ENCODE data around the gene COX6B2. TPM values are rescaled to one million over a fixed set of nuclear protein-coding genes. Genes with fewer than 3 reads are reported as not detected.

Gene COX6B2
- polyA plus RNA-seq, 1 of the 3 experiments (the other 2 are of a cell fraction) = 0.74 TPM

GRCh38 chr19:55339105-55339888 is 15.2 kb downstream of the COX6B2 start, which contains the start of gene KMT5C:
KMT5C (plus strand) TSS chr19:55339876; CDS start chr19:55341937, 2,061 bp downstream.
- H3K9ac ChIP-seq = peak within 1 kb of the TSS; percentile 99
- peak within 1 kb of the TSS; percentile 90; the same call in 1 of the 2 replicates for H2AFZ ChIP-seq (ENCODE audit: low read depth)
- H3K36me3 ChIP-seq (replicated peaks in 1 of 2; ENCODE audit: control insufficient read depth in 1 of 2, insufficient read depth in 2 of 2, low read length in 1 of 2) = peaks cover 0 to 4% of the 10 kb centered on the region in 2 experiments
- H3K27me3 ChIP-seq (ENCODE audit: insufficient read depth) = no peaks in the 10 kb centered on the region
- H4K20me1 ChIP-seq (ENCODE audit: insufficient read depth) = no peaks in the 10 kb centered on the region
- H3K27ac ChIP-seq (ENCODE audit: low read depth in 2 of 2, low read length in 1 of 2) = peak within 1 kb of the TSS; percentile 97 to 98
- H3K4me3 ChIP-seq (ENCODE audit: low read depth in 2 of 2, low read length in 1 of 2) = peak within 1 kb of the TSS; percentile 75
- H3K9me2 ChIP-seq = no peaks in the 10 kb centered on the region
- H3K9me3 ChIP-seq = no peaks in the 10 kb centered on the region
- WGBS (ENCODE audit: low lambda C conversion rate) = 0% methylated on average over 48 of the region's 63 CpGs
- peak; percentile 97 for DNase-seq
- peaks cover 9% of the 10 kb centered on the region; the same call in 1 of the 2 replicates for H3K79me2 ChIP-seq (ENCODE audit: insufficient read depth)
- H3F3A ChIP-seq (replicated peaks; ENCODE audit: insufficient read depth) = no peaks in the 10 kb centered on the region
- H3K4me1 ChIP-seq (ENCODE audit: control insufficient read depth in 1 of 2, insufficient read depth in 2 of 2, low read depth in 1 of 2, low read length in 1 of 2) = peaks cover 0 to 29% of the 10 kb centered on the region in 2 experiments; a peak in 2 of 4 replicates
- CTCF ChIA-PET = interaction anchor here (0.8 to 2.4 kb wide), 9 partner anchors 11 to 59 kb away, joined by 3 to 11 read pairs (median 4); partner anchors contain the start of gene HSPBP1
- POLR2A ChIA-PET = interaction anchor here (0.6 to 2.0 kb wide), 15 partner anchors 14 to 1227 kb away, joined by 3 to 21 read pairs (median 4); partner anchors contain the start of genes PPP6R1, TMEM238, TMEM86B and UBE2S
- H3K4me2 ChIP-seq = peak within 1 kb of the TSS; percentile 100
- TF ChIP-seq EP300 (IDR thresholded peaks at IDR 0.05; ENCODE audit: borderline replicate concordance in 1 of 2, low read depth in 1 of 2, low read length in 1 of 2) (peak in 1 of 2 experiments; percentile 37; a peak in 1 of 4 replicates), REST (IDR thresholded peaks at IDR 0.05; ENCODE audit: low read depth, low read length) (no peak), FOXM1 (IDR thresholded peaks at IDR 0.05; ENCODE audit: low read depth) (no peak), JUND (IDR thresholded peaks at IDR 0.05) (no peak), USF1 (IDR thresholded peaks at IDR 0.05; ENCODE audit: borderline replicate concordance, low read depth) (no peak), IRF3 (IDR thresholded peaks at IDR 0.05; ENCODE audit: low read depth, low read length) (peak; percentile 84), YY1 (IDR thresholded peaks at IDR 0.05; ENCODE audit: low read depth) (no peak), NFIC (IDR thresholded peaks at IDR 0.05; ENCODE audit: borderline replicate concordance) (no peak), MXI1 (IDR thresholded peaks at IDR 0.05; ENCODE audit: low read depth, low read length) (peak; percentile 39), EZH2phosphoT487 (IDR thresholded peaks at IDR 0.05; ENCODE audit: borderline replicate concordance, low read depth) (no peak), CHD2 (IDR thresholded peaks at IDR 0.05; ENCODE audit: low read length, partially characterized antibody) (peak; percentile 90), SMC3 (IDR thresholded peaks at IDR 0.05; ENCODE audit: low read depth, low read length) (no peak), RCOR1 (IDR thresholded peaks at IDR 0.05; ENCODE audit: low read length) (no peak), TAF1 (IDR thresholded peaks at IDR 0.05; ENCODE audit: borderline replicate concordance, low read depth, low read length) (no peak; the same call in none of the 2 replicates), NRF1 (IDR thresholded peaks at IDR 0.05; ENCODE audit: low read depth, low read length) (peak; percentile 61; the same call in 1 of the 2 replicates), FOSL2 (IDR thresholded peaks at IDR 0.05; ENCODE audit: borderline replicate concordance, low read depth) (no peak), TEAD4 (IDR thresholded peaks at IDR 0.05; ENCODE audit: borderline replicate concordance, insufficient read depth) (no peak), RFX5 (IDR thresholded peaks at IDR 0.05; ENCODE audit: low read length) (peak; percentile 92), FOXJ3 (CRISPR knock-in tag; IDR thresholded peaks at IDR 0.05) (peak; percentile 5; the same call in 1 of the 2 replicates), PBX3 (IDR thresholded peaks at IDR 0.05) (peak; percentile 98), GATA2 (CRISPR knock-in tag; IDR thresholded peaks at IDR 0.05) (peak; percentile 78), ZBTB33 (IDR thresholded peaks at IDR 0.05; ENCODE audit: borderline replicate concordance, low read depth) (0 out of 2 replicates have a peak, but pooled peaks have one; percentile 40)
